DOHH2 (cell line): ENCODE data around the gene ZNF816.
"Not testable (repeated sequence)": the region's sequence is repeated elsewhere in the genome, so short reads cannot be mapped to it uniquely, and the experiment has no call there.

Experiments used
- CTCF ChIP-seq: fragments of 200-600 bp; sonication (generic); IDR thresholded peaks from one replicate; pipeline ENCODE4 v1.5.1; 2014; ENCODE audit warnings: antibody characterized with exemption, mild to moderate bottlenecking, low read depth, low read length; ENCODE audit not compliant: poor library complexity, severe bottlenecking
- EZH2phosphoT487 ChIP-seq: fragments of 200-600 bp; sonication (generic); IDR thresholded peaks from 2 replicates; pipeline ENCODE4 v1.6.1; 2017; ENCODE audit warnings: borderline replicate concordance, mild to moderate bottlenecking, antibody characterized with exemption, low read length, moderate library complexity, mixed read lengths

GRCh38 chr19:52944703-52945493 is 17.8 kb downstream of the ZNF816 start:
- not testable (repeated sequence) for TF ChIP-seq EZH2phosphoT487, CTCF
